NCI-H748 (cell line): ENCODE data around the gene GNG7.
"Not testable (repeated sequence)": the region's sequence is repeated elsewhere in the genome, so short reads cannot be mapped to it uniquely, and the experiment has no call there.

ENCODE experiments used
- DNase-seq: peaks from one replicate; lab custom pipeline; 2025; ENCODE audit not compliant: unreplicated experiment; lab: John Stamatoyannopoulos, UW

Gene GNG7

DNA sequence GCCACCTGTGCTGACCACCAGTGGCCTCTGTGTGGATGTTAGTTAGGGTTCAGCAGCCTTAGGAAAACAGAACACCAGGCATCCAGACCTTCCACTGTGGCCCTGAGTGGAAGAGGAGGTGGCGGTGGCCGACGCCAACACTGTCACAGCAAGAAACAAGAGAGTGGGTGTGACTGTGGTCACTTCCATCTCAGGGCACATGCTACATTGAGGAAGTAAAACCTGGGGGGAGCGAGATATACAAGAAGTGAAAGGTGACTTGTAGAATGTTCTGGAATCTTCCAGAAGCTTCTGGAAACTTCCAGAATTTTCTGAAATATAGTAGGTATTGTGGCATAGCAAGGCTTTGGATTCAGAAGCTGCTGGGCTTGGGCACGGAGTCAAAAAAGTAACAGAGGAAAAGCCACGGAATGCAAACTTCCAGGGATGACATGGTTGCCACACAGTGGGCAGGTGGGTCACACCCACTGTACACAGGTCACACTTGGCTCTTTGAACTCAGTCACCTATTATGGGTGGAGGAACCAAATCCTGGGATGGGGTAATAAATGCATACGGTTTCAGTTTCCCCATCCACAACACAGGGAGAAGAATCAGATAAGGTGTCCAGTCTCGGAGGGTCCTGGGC lies 24.3 kb downstream of the GNG7 start:
- no peak for DNase-seq

DNA sequence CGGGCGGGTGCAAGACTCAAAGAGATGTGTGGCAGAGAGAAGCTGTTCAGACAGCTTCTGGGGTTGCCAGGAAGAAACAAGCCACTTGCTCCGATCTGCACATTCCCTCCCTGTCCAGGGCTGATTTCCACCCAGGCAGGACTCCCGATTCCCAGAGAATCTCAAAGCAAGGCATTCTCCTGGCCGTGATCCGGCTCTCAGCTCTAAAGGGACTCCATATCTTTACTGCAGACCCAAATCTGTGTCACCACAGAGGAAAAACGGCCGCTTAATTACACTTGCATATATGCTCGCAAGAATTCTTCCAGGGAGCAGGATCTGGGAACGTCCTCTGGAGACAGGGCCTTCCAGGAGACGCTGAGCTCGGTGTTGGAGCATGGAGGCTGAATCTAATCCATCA lies 25.7 kb downstream of the GNG7 start:
- DNase-seq = no peak

DNA sequence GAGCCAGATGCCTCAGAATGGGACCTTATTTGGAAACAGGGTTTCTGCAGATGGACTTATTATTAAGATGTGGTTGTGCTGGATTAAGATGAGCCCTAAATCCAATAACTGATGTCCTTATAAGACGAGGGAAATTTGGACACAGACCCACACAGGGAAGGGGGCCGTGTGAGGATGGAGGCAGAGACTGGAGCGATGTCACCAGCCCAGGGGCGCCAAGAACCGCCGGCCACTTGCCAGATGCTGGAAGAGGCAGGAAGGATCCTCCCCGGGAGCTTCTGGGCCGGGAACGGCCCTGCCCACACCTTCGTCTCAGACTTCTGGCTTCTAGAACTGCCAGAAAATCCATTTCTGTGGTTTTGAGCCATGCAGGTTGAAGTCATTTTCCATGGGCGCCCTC lies 26.6 kb downstream of the GNG7 start:
- DNase-seq = no peak

DNA sequence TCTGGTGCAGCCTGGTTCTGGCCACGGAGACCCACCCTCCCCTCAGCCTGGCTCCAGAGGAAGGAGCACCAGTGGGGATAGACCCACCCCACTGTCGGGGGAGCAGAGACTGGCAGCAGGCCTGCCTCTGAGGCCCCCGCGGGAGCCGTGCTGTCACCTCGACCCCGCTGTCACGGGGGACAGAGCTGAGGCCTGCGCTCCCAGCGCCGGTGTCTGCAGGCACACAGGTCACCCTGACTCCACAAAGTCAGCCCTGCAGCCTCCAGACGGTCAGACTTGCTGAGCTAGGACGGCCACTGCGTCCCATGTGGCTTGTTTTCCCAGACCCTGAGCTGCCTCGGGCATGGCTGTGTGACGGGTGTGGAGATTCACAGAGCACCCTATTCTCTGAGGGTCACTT lies 32.3 kb downstream of the GNG7 start:
- no peak for DNase-seq

DNA sequence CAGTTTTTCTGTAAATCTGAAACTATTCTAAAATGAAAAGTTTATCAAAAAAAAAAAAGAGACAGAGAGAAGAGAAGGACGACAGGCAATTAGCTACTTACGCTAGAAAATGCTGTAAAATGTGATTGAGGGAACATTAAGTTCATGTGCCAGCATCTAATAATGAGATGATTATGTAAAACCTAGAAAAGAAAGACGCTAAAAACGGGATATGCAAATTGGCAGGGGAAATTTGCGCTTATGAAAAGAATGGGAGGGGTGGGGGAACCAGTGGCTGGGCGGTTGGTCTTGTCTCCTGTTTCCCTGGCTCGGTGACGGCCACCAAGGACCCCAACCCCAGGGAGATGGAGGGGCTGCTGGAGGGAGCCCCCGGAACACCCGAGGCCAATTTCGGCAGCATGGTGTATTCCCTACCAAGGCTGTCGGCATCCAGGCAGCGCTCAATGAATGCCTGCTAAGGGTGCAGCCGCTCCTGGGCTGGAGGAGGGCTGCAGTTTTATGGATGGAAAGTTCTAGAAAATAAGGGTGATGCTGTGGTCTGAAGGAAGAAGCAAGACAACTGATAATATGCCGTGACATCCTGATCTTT lies 34.2 kb downstream of the GNG7 start:
- DNase-seq = no peak

DNA sequence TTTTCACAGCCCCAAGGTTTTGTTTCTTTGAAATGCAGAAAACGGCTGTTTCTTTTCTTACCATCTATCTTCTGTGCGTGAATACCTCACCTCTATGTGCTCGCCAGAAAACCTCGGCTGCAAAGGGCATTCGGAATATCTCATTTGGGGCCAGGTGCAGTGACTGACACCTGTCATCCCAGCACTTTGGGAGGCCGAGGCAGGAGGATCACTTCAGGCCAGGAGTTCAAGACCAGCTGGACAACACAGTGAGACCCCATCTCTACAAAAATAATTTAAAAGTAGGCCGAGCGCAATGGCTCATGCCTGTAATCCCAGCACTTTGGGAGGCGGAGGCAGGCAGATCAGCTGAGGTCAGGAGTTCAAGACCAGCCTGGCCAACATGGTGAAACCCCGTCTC lies 35.1 kb downstream of the GNG7 start:
- DNase-seq = not testable (repeated sequence)

DNA sequence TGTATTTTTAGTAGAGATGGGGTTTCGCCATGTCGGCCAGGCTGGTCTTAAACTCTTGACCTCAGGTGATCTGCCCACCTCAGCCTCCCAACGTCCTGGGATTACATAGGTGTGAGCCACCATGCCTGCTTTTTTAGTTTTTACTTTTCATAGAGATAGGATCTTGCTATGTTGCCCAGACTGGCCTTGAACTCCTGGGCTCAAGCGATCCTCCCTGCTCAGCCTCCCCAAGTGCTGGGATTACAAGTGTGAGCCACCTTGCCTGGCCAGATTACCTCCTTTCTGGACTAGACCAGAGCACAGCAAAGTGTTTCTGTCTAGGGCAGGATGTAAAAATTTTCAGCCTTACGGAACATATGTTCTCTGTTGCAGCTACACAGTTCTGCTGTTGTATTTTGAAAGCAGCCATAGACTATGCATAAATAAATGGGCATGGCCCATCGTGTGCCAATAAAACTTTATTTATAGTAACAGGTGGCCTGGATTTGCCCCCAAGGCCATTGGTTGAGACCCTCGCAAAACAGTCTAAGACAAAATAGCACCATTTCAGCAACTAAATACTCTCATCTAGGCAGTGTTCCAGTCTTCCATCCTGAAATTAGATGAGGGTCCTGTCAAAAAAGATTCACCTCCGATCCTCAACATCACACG lies 36.0 kb downstream of the GNG7 start:
- no peak for DNase-seq

DNA sequence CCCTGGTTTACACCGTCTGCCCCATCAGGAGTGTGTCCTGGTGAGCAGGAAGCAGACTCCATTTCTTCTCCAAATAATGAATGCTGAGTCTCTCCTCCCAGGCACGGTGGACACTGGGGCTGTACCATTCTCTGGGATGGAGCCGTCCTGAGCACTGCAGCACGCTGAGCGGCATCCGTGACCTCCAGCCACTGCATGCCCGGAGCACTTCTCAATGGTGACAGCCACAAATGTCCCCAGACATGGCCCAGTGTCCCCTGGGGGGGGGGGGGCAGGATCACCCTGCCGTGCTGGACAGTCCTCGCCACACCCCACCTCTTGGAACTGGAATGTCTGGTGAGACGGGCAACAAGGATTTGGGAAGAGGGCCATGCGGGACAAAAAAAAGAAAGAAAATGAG lies 37.4 kb downstream of the GNG7 start:
- no peak for DNase-seq

DNA sequence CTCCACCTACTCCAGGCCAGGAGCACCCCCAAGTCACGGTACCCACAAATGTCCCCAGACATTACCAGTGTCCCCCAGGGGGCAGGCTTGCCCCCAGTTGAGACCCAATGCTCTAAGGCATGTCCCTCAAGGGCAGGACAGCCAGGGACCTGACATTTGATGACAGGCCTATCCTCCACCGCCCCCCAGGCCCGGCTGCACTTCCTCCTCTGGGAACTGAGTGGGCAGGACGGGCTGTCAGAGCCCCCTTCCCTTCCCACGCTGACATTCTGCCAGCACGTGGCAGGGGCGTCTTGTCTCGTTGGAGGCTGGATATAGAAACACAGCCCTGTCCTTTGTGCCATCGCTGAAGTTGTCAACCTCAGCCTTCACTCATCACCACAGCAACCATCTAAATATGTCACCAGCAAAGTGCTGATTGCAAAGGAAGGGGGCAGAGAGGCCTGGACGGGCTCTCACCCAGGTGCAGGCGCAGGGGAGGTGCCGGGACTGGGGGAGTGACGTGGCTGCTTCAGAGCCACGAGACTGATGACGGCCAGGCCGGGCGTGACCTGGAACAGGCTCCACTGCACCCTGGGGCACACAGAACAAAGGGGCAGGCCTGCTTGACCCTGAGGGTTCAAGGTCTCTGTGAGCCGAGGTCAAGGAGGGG lies 38.4 kb downstream of the GNG7 start:
- no peak for DNase-seq

DNA sequence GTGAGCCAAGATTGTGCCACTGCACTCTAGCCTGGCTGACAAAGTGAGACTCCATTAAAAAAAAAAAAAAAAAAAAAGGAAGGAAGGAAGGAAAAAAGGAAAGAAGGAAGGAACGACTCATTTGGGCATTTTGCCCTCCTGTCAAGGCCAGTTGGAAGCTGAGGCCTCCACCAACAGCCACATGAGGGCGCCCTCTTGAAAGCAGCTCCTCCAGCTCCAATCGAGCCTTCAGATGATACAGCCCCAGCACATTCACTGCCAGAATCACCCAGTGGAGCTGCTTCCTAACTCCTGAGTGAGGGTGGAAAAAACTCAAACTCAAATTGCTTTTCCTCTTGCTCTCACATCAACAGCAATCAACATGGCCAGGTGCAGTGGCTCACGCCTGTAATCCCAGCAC lies 40.9 kb downstream of the GNG7 start:
- no peak for DNase-seq

DNA sequence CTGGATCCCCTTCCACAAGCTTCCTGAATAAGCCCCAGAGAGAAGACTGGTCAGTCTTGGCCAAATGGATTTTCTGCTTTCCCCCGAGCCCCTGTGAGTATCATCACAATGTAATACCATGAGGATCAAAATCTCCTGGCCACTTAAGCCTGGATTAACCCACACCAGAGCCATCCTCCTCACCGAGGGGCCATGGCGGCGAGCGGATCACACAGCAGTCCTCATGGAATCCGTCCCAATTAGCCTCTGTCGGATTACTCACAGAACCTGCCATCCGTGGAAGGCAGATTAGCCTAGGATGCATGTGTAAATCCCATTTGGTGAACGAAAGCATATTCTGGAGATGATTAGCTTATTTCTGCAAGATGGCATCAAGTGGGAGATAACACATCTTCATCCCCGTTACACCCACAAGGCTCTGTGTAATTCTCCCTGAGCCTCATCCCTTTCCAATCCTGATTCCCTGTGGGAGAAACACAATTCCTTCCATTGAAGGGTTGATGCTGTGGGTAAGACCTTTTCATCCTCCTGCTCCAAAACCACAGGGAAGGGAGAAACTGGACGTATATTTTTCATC lies 42.5 kb downstream of the GNG7 start:
- DNase-seq = no peak

DNA sequence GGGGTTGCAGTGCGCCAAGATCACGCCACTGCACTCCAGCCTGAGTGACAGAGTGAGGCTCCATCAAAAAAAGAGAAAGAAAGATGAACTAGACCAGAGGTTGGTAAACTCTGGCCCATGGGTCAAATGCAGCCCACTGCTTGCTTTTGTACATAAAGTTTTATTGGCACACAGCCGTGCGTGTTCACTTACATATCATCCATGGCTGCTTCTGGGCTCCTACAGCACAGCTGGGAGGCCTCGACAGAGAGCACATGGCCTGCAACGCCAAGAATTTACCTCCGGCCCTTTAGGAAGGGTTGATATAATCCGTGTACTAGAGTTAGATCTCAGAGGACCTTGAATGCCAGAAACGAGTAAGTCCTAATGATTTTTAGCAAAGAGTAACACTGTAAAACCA lies 46.0 kb downstream of the GNG7 start:
- DNase-seq = no peak

DNA sequence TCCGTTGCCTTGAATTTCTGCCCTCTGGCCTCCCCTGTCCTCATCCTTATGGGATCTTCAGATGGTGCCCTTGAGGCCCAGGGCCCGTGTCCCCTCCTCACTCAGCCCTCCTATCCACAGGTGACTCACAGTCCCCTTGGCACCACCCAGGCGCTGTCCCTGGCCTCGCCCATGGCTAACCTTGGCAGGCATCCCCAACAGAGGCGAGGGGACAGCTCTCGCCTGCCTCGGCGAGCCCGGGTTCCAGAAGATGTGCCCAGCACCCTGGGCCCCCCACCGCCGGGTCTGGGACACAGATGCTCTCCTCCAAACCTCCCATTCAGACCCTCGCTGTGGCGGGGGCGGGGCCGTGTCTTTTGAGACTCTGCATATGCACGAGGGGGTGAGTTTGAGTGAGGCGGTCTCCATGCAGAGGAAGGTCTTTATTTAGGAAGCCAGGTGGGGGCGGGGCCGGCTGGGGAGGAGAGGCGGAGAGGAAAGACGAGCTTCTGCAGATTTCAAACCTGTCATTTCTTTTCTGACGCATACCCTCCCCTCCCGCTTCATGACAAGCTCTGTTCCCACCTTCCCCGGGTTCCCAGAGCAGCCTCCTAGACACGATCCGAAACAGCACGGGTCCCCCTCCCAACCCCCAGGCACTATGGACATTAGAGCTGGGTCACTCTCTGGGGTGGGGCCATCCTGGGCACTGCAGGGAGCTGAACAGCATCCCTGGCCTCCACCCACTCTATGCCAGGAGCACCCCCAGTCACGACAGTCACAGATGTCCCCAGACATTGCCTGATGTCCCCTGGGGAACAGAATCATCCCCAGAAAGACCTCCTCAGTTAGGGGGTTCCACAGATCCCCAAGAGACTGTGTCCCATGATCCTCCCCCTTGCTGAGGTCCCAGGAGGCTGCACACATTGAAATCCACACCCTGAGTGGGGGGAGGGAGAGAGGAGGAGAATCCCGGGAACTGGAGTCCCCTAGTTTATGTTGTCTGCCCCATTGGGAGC lies 48.5 kb downstream of the GNG7 start:
- no peak for DNase-seq

DNA sequence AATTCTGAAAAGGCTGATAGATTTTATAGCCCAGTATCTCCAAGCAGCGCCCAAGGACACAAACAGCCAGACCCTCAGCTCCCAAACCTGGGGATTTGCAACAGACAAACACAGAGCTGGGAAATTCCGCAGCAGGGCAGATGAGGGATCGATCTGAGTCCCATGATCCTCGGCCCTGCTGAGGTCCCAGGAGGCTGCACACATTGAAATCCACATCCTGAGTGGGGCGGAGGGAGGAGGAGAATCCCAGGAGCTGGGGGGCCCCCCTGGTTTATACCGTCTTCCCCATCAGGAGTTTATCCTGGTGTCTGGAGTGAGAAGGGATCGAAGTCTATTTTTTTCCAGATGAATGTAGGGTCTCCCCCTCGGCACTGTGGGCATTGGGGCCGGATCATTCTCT lies 49.3 kb downstream of the GNG7 start:
- DNase-seq = no peak

DNA sequence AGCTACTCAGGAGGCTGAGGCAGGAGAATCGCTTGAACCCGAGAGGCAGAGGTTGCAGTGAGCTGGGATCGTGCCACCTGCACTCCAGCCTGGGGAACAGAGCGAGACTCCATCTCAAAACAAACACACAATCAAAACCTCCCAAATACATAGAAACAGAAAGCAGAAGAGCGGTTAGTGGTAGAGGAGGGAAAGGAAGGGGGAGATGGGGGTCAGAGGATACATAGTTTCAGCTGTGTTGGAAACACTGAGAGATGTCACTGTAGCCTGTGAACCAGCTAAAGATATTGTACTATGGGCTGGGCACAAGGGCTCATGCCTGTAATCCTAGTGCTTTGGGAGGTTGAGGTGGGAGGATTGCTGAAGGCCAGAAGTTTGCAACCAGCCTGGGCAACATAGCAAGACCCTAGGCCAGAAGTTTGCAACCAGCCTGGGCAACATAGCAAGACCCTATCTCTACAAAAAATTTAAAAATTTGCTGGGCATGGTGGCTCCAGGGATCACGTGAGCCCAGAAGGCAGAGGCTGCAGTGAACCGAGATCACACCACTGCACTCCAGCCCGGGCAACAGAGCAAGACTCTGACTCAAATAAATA lies 49.9 kb downstream of the GNG7 start:
- DNase-seq = no peak

DNA sequence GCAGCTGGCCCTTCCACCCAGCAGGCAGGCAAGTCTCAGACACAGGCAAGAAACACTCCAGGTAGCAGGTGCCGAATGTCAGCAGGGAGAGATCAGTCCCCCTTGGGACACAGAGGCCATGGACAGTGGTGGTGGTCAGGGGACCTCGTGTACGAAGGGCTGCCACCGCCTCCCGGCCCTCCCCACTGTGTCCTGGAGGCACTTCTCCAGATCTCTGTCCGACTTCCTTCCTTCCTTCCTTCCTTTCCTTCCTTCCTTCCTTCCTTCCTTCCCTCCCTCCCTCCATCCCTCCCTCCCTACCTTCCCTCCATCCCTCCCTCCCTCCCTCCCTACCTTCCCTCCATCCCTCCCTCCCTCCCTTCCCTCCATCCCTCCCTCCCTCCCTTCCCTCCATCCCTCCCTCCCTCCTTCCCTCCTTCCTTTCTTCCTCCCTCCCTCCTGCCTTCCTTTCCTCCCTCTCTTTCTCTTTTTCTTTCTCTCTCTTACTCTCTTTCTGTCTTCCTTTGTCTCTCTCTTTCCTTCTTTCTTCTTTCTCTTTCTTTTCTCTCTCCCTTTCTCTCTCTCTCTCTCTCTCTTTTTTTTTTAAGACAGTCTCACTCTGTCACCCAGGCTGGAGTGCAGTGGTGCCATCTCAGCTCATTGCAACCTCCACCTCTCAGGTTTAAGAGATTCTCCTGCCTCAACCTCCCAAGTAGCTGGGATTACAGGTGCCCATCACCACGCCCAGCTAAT lies 51.3 kb downstream of the GNG7 start:
- DNase-seq = not testable (repeated sequence)

DNA sequence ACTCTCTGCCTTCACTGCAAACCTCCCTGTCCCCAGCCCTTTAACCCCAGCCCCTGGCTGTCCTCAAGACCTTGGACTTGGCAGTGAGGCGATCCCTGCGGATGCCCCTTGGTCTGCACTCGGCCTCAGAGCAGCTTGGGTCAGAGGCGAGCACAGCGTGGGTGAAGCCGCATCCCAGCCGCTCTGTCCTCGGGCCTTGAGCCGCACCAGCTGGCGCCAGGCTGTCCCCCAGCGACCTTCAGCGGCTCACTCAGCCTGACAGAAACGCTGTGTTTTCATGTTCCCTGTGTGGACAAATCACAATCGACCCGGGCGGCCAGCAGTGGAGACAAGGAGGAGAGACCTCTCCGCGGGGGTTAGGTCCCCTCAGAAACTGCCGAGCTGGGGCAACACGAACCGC lies 52.0 kb downstream of the GNG7 start:
- DNase-seq = no peak

DNA sequence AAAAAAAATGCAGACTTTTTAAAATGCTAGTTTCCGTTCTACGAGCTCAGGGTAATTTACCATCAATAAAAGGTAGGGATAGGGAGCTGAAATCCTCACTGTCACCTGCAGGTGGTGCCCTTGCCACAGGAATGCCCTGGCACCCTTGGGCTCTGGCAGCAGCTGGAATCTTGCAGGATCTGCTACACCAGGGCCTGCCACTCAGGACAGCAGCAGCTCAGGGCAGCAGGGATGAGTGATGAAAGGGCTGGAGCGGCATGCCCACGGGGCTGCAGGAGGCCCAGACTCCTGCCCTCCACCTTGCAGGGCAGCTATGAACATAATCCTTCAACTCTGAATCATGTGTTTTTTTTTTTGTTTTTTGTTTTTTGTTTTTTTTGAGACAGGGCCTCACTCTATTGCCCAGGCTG lies 54.0 kb downstream of the GNG7 start:
- peak; percentile 78 for DNase-seq

DNA sequence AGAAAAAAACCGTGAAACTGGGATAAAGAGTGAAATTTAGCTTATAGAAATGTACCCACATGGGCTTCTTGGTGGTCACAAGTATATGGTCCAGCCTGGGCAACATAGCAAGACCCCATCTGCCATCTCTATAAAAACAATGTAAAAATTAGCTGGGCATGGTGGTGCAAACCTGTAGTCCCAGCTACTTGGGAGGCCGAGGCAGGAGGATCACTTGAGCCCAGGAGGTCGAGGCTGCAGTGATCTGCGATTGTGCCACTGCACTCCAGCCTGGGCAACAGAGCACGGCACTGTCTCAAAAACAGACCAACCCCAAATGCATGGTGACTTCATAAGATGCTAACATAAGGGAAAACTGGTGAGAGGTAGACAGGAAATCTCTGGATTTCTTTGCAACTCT lies 54.4 kb downstream of the GNG7 start:
- no peak for DNase-seq
